ENCODE data around the gene SYN1.

DNA sequence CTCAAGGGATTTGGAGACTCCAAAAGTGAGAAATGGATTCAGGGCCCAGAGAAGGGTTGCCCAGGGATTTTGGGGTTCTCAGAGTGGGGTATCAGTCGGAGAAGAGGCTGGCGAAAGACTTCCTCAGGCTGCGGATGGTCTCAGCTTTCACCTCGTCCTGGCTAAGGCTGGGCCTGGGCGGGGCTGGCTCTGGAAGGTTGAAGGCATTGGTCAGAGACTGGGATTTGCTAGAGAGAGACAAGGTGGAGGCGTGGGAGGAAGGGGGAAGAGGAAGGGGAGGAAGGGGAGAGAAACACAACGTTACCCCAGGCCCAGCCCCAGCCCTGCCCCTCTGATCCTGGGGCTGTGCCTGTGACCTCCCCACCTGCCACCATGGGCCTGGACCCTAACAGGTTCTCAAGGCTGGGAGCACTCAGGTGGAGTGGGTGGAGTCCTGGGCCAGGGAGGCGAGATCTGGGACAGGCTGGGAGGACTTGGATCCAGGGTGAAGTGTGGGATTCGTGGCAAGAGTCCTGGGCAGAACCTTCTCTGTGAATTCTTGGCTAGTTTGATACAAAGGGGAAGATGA is 46.8 kb downstream of the SYN1 start:
- no peak for TF ChIP-seq GABPA (IDR thresholded peaks at IDR 0.05 in 1 of 2, conservative IDR thresholded peaks at IDR 0.05 in 1 of 2)
- TF ChIP-seq, protein P1, sequence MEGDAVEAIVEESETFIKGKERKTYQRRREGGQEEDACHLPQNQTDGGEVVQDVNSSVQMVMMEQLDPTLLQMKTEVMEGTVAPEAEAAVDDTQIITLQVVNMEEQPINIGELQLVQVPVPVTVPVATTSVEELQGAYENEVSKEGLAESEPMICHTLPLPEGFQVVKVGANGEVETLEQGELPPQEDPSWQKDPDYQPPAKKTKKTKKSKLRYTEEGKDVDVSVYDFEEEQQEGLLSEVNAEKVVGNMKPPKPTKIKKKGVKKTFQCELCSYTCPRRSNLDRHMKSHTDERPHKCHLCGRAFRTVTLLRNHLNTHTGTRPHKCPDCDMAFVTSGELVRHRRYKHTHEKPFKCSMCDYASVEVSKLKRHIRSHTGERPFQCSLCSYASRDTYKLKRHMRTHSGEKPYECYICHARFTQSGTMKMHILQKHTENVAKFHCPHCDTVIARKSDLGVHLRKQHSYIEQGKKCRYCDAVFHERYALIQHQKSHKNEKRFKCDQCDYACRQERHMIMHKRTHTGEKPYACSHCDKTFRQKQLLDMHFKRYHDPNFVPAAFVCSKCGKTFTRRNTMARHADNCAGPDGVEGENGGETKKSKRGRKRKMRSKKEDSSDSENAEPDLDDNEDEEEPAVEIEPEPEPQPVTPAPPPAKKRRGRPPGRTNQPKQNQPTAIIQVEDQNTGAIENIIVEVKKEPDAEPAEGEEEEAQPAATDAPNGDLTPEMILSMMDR (IDR thresholded peaks at IDR 0.05; ENCODE audit: low read depth, low read length, missing input control): no peak
- TF ChIP-seq, protein P2, sequence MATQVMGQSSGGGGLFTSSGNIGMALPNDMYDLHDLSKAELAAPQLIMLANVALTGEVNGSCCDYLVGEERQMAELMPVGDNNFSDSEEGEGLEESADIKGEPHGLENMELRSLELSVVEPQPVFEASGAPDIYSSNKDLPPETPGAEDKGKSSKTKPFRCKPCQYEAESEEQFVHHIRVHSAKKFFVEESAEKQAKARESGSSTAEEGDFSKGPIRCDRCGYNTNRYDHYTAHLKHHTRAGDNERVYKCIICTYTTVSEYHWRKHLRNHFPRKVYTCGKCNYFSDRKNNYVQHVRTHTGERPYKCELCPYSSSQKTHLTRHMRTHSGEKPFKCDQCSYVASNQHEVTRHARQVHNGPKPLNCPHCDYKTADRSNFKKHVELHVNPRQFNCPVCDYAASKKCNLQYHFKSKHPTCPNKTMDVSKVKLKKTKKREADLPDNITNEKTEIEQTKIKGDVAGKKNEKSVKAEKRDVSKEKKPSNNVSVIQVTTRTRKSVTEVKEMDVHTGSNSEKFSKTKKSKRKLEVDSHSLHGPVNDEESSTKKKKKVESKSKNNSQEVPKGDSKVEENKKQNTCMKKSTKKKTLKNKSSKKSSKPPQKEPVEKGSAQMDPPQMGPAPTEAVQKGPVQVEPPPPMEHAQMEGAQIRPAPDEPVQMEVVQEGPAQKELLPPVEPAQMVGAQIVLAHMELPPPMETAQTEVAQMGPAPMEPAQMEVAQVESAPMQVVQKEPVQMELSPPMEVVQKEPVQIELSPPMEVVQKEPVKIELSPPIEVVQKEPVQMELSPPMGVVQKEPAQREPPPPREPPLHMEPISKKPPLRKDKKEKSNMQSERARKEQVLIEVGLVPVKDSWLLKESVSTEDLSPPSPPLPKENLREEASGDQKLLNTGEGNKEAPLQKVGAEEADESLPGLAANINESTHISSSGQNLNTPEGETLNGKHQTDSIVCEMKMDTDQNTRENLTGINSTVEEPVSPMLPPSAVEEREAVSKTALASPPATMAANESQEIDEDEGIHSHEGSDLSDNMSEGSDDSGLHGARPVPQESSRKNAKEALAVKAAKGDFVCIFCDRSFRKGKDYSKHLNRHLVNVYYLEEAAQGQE (IDR thresholded peaks at IDR 0.05): no peak
- TF ChIP-seq RXRA (IDR thresholded peaks at IDR 0.05): no peak
- TF ChIP-seq, protein P3, sequence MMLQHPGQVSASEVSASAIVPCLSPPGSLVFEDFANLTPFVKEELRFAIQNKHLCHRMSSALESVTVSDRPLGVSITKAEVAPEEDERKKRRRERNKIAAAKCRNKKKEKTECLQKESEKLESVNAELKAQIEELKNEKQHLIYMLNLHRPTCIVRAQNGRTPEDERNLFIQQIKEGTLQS (IDR thresholded peaks at IDR 0.05): no peak
- TF ChIP-seq JUND (IDR thresholded peaks at IDR 0.05): no peak
- no peak for TF ChIP-seq RAD21 (IDR thresholded peaks at IDR 0.05)
- TF ChIP-seq, protein P4, sequence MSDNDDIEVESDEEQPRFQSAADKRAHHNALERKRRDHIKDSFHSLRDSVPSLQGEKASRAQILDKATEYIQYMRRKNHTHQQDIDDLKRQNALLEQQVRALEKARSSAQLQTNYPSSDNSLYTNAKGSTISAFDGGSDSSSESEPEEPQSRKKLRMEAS (IDR thresholded peaks at IDR 0.05): no peak
- TF ChIP-seq HNF4A (conservative IDR thresholded peaks at IDR 0.05): no peak
